CD8-positive, alpha-beta memory T cell (primary cell): ENCODE data around the gene MTLN. TPM values are rescaled to one million over a fixed set of nuclear protein-coding genes. Genes with fewer than 3 reads are reported as not detected.
"Not testable (repeated sequence)": the region's sequence is repeated elsewhere in the genome, so short reads cannot be mapped to it uniquely, and the experiment has no call there.

Experiments
- CTCF ChIA-PET: fragments of 350-600 bp; sonication (Branson Sonifier 250); formaldehyde crosslinking; loops from one replicate; lab custom pipeline; 2021; ENCODE audit warnings: antibody characterized with exemption; lab: Charles Lee
- POLR2A ChIA-PET: fragments of 350-600 bp; sonication (Branson Sonifier 250); formaldehyde crosslinking; loops from one replicate; lab custom pipeline; 2021; ENCODE audit warnings: antibody characterized with exemption; lab: Charles Lee
- DNase-seq, 5 donors: peaks; one replicate each; pipeline versions ENCODE4 v3.0.0 to v3.0.0-alpha.2; 2020 to 2022; ENCODE audit warnings: mixed read lengths in 1 of 5
- H3K27ac ChIP-seq: one replicate; pipeline ENCODE4 v1.7.0; 2013; ENCODE audit warnings: low read depth, mild to moderate bottlenecking, low read length, moderate library complexity
- H3K27me3 ChIP-seq: 2 replicates; pipeline ENCODE4 v1.7.0; 2013; ENCODE audit warnings: low read length, mild to moderate bottlenecking; ENCODE audit not compliant: insufficient read depth, poor library complexity, severe bottlenecking
- H3K36me3 ChIP-seq: 2 replicates; pipeline ENCODE4 v1.7.0; 2013; ENCODE audit warnings: mild to moderate bottlenecking, low read length, moderate library complexity; ENCODE audit not compliant: insufficient read depth
- H3K4me1 ChIP-seq: 2 replicates; pipeline ENCODE4 v1.7.0; 2013; ENCODE audit warnings: mild to moderate bottlenecking, low read length, moderate library complexity; ENCODE audit not compliant: insufficient read depth
- H3K4me3 ChIP-seq: 2 replicates; pipeline ENCODE4 v1.7.0; 2013; ENCODE audit warnings: mild to moderate bottlenecking, low read length
- H3K9me3 ChIP-seq: 2 replicates; pipeline ENCODE4 v1.7.0; 2013; ENCODE audit warnings: mild to moderate bottlenecking, low read length
- H3K27ac Mint-ChIP-seq, 8 donors: one replicate each; pipeline ENCODE4 v1.8.0; 2020 to 2021; ENCODE audit warnings: mixed read lengths in 8 of 8, mild to moderate bottlenecking in 6 of 8, inconsistent platforms in 3 of 8, moderate library complexity in 3 of 8
- H3K27me3 Mint-ChIP-seq, 2 donors: one replicate each; pipeline ENCODE4 v1.8.0; 2020 to 2021; ENCODE audit warnings: mixed read lengths in 2 of 2, mild to moderate bottlenecking in 1 of 2, moderate library complexity in 1 of 2
- H3K36me3 Mint-ChIP-seq, 3 donors: one replicate each; pipeline ENCODE4 v1.8.0; 2020 to 2021; ENCODE audit warnings: mixed read lengths in 3 of 3, inconsistent platforms in 1 of 3, mild to moderate bottlenecking in 1 of 3
- H3K4me1 Mint-ChIP-seq, 3 donors: one replicate each; pipeline ENCODE4 v1.8.0; 2020 to 2021; ENCODE audit warnings: mixed read lengths in 3 of 3, inconsistent platforms in 1 of 3, mild to moderate bottlenecking in 1 of 3
- H3K4me3 Mint-ChIP-seq, 7 donors: one replicate each; pipeline ENCODE4 v1.8.0; 2020 to 2021; ENCODE audit warnings: mixed read lengths in 7 of 7, mild to moderate bottlenecking in 6 of 7, moderate library complexity in 4 of 7, inconsistent platforms in 2 of 7
- H3K9me3 Mint-ChIP-seq, 5 donors: one replicate each; pipeline ENCODE4 v1.8.0; 2020 to 2022; ENCODE audit warnings: mixed read lengths in 5 of 5, mild to moderate bottlenecking in 3 of 5, moderate library complexity in 2 of 5, inconsistent platforms in 1 of 5
- polyA plus RNA-seq: library from polyadenylated mRNA; unstranded; fragments of 300-500 nt; fragmentation: Illumina TruSeq; gene quantifications from one replicate; pipeline ENCODE4 v1.2.3, GENCODE V29; 2021
- total RNA-seq, 2 experiments: library from RNA; stranded (reverse); gene quantifications; one replicate each; pipeline ENCODE4 v1.2.3, GENCODE V29; 2021

Gene MTLN
- total and polyA plus RNA-seq, 3 experiments from 2014 or later, result 112 to 121 (median 120) TPM

GRCh38 chr2:110222626-110223025, 10.3 kb upstream of the MTLN start:
- H3K27me3 Mint-ChIP-seq, result peaks cover 14 to 76% of the 10 kb centered on the region in 2 donors
- H3K4me1 Mint-ChIP-seq, H3K36me3 Mint-ChIP-seq, H3K27ac ChIP-seq, H3K27ac Mint-ChIP-seq, H3K36me3 ChIP-seq, H3K4me3 Mint-ChIP-seq, H3K9me3 Mint-ChIP-seq, H3K9me3 ChIP-seq, DNase-seq, CTCF ChIA-PET, H3K4me1 ChIP-seq, H3K27me3 ChIP-seq, POLR2A ChIA-PET, H3K4me3 ChIP-seq: not testable (repeated sequence)

GRCh38 chr2:110221938-110222337, 9.6 kb upstream of the MTLN start:
- peaks cover 9 to 76% of the 10 kb centered on the region in 2 donors for H3K27me3 Mint-ChIP-seq
- no peaks in the 10 kb centered on the region for H3K4me1 Mint-ChIP-seq
- Histone ChIP-seq H3K27ac (no peak overlapping the region), H3K9me3 (no peaks in the 10 kb centered on the region), H3K4me3 (no peak overlapping the region), H3K36me3 (no peaks in the 10 kb centered on the region), H3K4me1 (no peaks in the 10 kb centered on the region), H3K27me3 (no peaks in the 10 kb centered on the region)
- H3K9me3 Mint-ChIP-seq, result no peaks in the 10 kb centered on the region
- peaks cover 0 to under 1% (median 0%) of the 10 kb centered on the region in 3 donors for H3K36me3 Mint-ChIP-seq
- H3K4me3 Mint-ChIP-seq, result no peak overlapping the region
- CTCF ChIA-PET, result no interaction called here
- DNase-seq, result no peak
- H3K27ac Mint-ChIP-seq, result no peak overlapping the region
- POLR2A ChIA-PET, result no interaction called here

GRCh38 chr2:110220190-110220564, 7.8 kb upstream of the MTLN start:
- ChIA-PET POLR2A (no interaction called here), CTCF (no interaction called here)
- H3K36me3 Mint-ChIP-seq, result no peaks in the 10 kb centered on the region

GRCh38 chr2:110219496-110220189, 7.3 kb upstream of the MTLN start:
- H3K27ac ChIP-seq, result no peak overlapping the region
- no peaks in the 10 kb centered on the region for H3K4me1 ChIP-seq
- Mint-ChIP-seq H3K27me3 (peaks cover 17 to 83% of the 10 kb centered on the region in 2 donors), H3K27ac (no peak overlapping the region), H3K4me1 (no peaks in the 10 kb centered on the region), H3K4me3 (no peak overlapping the region), H3K36me3 (no peaks in the 10 kb centered on the region), H3K9me3 (no peaks in the 10 kb centered on the region)
- no peaks in the 10 kb centered on the region for H3K9me3 ChIP-seq
- ChIA-PET CTCF (no interaction called here), POLR2A (no interaction called here)
- H3K4me3 ChIP-seq, result no peak overlapping the region
- no peaks in the 10 kb centered on the region for H3K36me3 ChIP-seq
- DNase-seq, result no peak
- H3K27me3 ChIP-seq, result no peaks in the 10 kb centered on the region

More at GRCh38 chr2:110220190-110220564, 7.8 kb upstream of the MTLN start:
- no peaks in the 10 kb centered on the region for H3K9me3 Mint-ChIP-seq
- Histone ChIP-seq H3K27me3 (no peaks in the 10 kb centered on the region), H3K4me3 (no peak overlapping the region), H3K4me1 (no peaks in the 10 kb centered on the region), H3K36me3 (no peaks in the 10 kb centered on the region), H3K9me3 (no peaks in the 10 kb centered on the region), H3K27ac (no peak overlapping the region)
- H3K4me1 Mint-ChIP-seq, result no peaks in the 10 kb centered on the region
- no peak for DNase-seq
- H3K27ac Mint-ChIP-seq, result no peak overlapping the region
- peaks cover 14 to 80% of the 10 kb centered on the region in 2 donors for H3K27me3 Mint-ChIP-seq
- no peak overlapping the region for H3K4me3 Mint-ChIP-seq

GRCh38 chr2:110218889-110219288, 6.5 kb upstream of the MTLN start:
- H3K27ac ChIP-seq, DNase-seq, POLR2A ChIA-PET, H3K27ac Mint-ChIP-seq, H3K4me1 ChIP-seq, H3K27me3 ChIP-seq, H3K4me3 ChIP-seq, CTCF ChIA-PET, H3K9me3 ChIP-seq, H3K4me1 Mint-ChIP-seq, H3K4me3 Mint-ChIP-seq, H3K36me3 Mint-ChIP-seq, H3K9me3 Mint-ChIP-seq, H3K36me3 ChIP-seq: not testable (repeated sequence)
- peaks cover 22 to 85% of the 10 kb centered on the region in 2 donors for H3K27me3 Mint-ChIP-seq

GRCh38 chr2:110216803-110217202, 4.5 kb upstream of the MTLN start:
- ChIA-PET POLR2A (no interaction called here), CTCF (no interaction called here)

GRCh38 chr2:110216199-110216598, 3.9 kb upstream of the MTLN start:
- Mint-ChIP-seq H3K4me3 (peak overlapping the region in 1 of 7 donors; percentile 60), H3K36me3 (peaks cover 0 to 11% (median 0%) of the 10 kb centered on the region in 3 donors), H3K9me3 (peaks cover 0 to 2% (median 0%) of the 10 kb centered on the region in 5 donors), H3K27ac (peak overlapping the region in 1 of 8 donors; percentile 34), H3K4me1 (peaks cover 7 to 13% (median 9%) of the 10 kb centered on the region in 3 donors), H3K27me3 (peaks cover 23 to 68% of the 10 kb centered on the region in 2 donors)
- H3K4me3 ChIP-seq, result no peak overlapping the region
- H3K36me3 ChIP-seq, result no peaks in the 10 kb centered on the region
- peaks cover 8% of the 10 kb centered on the region for H3K4me1 ChIP-seq
- ChIA-PET CTCF (no interaction called here), POLR2A (no interaction called here)
- no peak for DNase-seq
- H3K9me3 ChIP-seq, result peaks cover 4% of the 10 kb centered on the region
- H3K27ac ChIP-seq, result no peak overlapping the region
- no peaks in the 10 kb centered on the region for H3K27me3 ChIP-seq

More at GRCh38 chr2:110216803-110217202, 4.5 kb upstream of the MTLN start:
- no peak overlapping the region for H3K4me3 ChIP-seq
- peaks cover 4% of the 10 kb centered on the region for H3K9me3 ChIP-seq
- no peaks in the 10 kb centered on the region for H3K27me3 ChIP-seq
- peaks cover 0 to 2% (median 0%) of the 10 kb centered on the region in 5 donors for H3K9me3 Mint-ChIP-seq
- no peak overlapping the region for H3K4me3 Mint-ChIP-seq
- H3K27ac ChIP-seq, result no peak overlapping the region
- H3K27me3 Mint-ChIP-seq, result peaks cover 25 to 74% of the 10 kb centered on the region in 2 donors
- peaks cover 0 to 7% (median 0%) of the 10 kb centered on the region in 3 donors for H3K36me3 Mint-ChIP-seq
- H3K4me1 ChIP-seq, result peaks cover 2% of the 10 kb centered on the region
- peaks cover 3 to 7% (median 3%) of the 10 kb centered on the region in 3 donors for H3K4me1 Mint-ChIP-seq
- peak overlapping the region in 1 of 8 donors; percentile 34 for H3K27ac Mint-ChIP-seq
- no peaks in the 10 kb centered on the region for H3K36me3 ChIP-seq
- no peak for DNase-seq

- Mint-ChIP-seq H3K4me3 (peak overlapping the region in 1 of 7 donors; percentile 60), H3K27me3 (peaks cover 23 to 65% of the 10 kb centered on the region in 2 donors), H3K27ac (peak overlapping the region in 1 of 8 donors; percentile 34), H3K9me3 (peaks cover 0 to 2% (median 0%) of the 10 kb centered on the region in 5 donors), H3K36me3 (peaks cover 0 to 11% (median 0%) of the 10 kb centered on the region in 3 donors), H3K4me1 (peaks cover 7 to 16% (median 11%) of the 10 kb centered on the region in 3 donors)
- ChIA-PET CTCF (no interaction called here), POLR2A (no interaction called here)
- no peak overlapping the region for H3K27ac ChIP-seq
- no peak overlapping the region for H3K4me3 ChIP-seq
- H3K36me3 ChIP-seq, result no peaks in the 10 kb centered on the region
- no peak for DNase-seq
- peaks cover 11% of the 10 kb centered on the region for H3K4me1 ChIP-seq
- peaks cover 4% of the 10 kb centered on the region for H3K9me3 ChIP-seq
- no peaks in the 10 kb centered on the region for H3K27me3 ChIP-seq
These were observed 3.3 kb upstream of the MTLN start for GRCh38 chr2:110215566-110216158.
